Activated T-helper 2 cell treated with anti-CD3 and anti-CD28 coated beads, Interferon-gamma antibody, Interleukin-2, Interleukin-4, amounts not matched to agents 10 μg/mL and 5 μg/mL and 100 μg/mL, durations not matched to agents 14 hours and 24 hours and 36 hours (primary cell): Measurements from ENCODE around the gene USP33. TPM values are rescaled to one million over a fixed set of nuclear protein-coding genes. Genes with fewer than 3 reads are reported as not detected.
"Not testable (repeated sequence)": the region's sequence is repeated elsewhere in the genome, so short reads cannot be mapped to it uniquely, and the experiment has no call there.

ENCODE experiments used
- DNase-seq: peaks from one replicate; pipeline ENCODE4 v3.0.0; 2021; ENCODE audit warnings: low spot score
- H3K27ac Mint-ChIP-seq: one replicate; pipeline ENCODE4 v1.8.0; 2021; ENCODE audit warnings: mixed read lengths
- H3K27me3 Mint-ChIP-seq: one replicate; pipeline ENCODE4 v1.8.0; 2021; ENCODE audit warnings: low read depth, mixed read lengths
- H3K36me3 Mint-ChIP-seq: one replicate; pipeline ENCODE4 v1.8.0; 2021; ENCODE audit warnings: low read depth, mixed read lengths
- H3K4me1 Mint-ChIP-seq: one replicate; pipeline ENCODE4 v1.8.0; 2021; ENCODE audit warnings: low read depth, mixed read lengths
- H3K4me3 Mint-ChIP-seq: one replicate; pipeline ENCODE4 v1.8.0; 2021; ENCODE audit warnings: low read depth, mild to moderate bottlenecking, moderate library complexity, mixed read lengths
- H3K9me3 Mint-ChIP-seq: one replicate; pipeline ENCODE4 v1.8.0; 2021; ENCODE audit warnings: mixed read lengths
- intact Hi-C: fragments of 100-400 bp; cut with micrococcal nuclease; formaldehyde crosslinking; loops from one replicate; pipeline ENCODE4 v1.15.1; 2023
- total RNA-seq: library from RNA; stranded (reverse); gene quantifications from 2 replicates; pipeline ENCODE4 v1.2.3, GENCODE V29; 2022

USP33 gene
- total RNA-seq, 1 donor from 2014 or later, result 38.4 TPM

DNA sequence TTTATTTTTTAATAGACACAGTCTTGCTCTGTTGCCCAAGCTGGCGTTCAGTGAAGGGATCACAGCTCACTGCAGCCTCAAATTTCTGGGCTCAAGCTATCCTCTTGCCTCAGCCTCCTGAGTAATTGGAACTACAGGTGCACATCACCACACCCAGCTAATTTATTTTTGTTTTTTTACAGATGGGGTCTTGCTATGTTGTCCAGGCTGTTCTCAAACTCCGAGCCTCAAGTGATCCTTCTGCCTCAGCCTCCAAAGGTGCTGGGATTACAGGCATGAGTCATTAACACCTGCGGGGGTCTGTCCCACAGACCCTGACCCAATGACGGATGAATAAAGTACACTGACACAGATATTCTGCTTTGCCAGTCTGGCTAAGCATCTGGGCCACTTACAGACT, 43.6 kb downstream of the USP33 start:
- no peak overlapping the region for H3K4me3 Mint-ChIP-seq
- H3K36me3 Mint-ChIP-seq, result peaks cover 57% of the 10 kb centered on the region
- no peaks in the 10 kb centered on the region for H3K4me1 Mint-ChIP-seq
- intact Hi-C loops, result no loop called here
- H3K27ac Mint-ChIP-seq, result no peak overlapping the region
- H3K27me3 Mint-ChIP-seq, result no peaks in the 10 kb centered on the region
- no peak for DNase-seq
- H3K9me3 Mint-ChIP-seq, result no peaks in the 10 kb centered on the region

- intact Hi-C loops, result no loop called here
- no peak overlapping the region for H3K4me3 Mint-ChIP-seq
- H3K27me3 Mint-ChIP-seq, result no peaks in the 10 kb centered on the region
- peaks cover 4% of the 10 kb centered on the region for H3K4me1 Mint-ChIP-seq
- DNase-seq, result no peak
- no peak overlapping the region for H3K27ac Mint-ChIP-seq
- no peaks in the 10 kb centered on the region for H3K9me3 Mint-ChIP-seq
- peaks cover 66% of the 10 kb centered on the region for H3K36me3 Mint-ChIP-seq
Measured at GRCh38 chr1:77709727-77710126, 49.9 kb downstream of the USP33 start.

DNA sequence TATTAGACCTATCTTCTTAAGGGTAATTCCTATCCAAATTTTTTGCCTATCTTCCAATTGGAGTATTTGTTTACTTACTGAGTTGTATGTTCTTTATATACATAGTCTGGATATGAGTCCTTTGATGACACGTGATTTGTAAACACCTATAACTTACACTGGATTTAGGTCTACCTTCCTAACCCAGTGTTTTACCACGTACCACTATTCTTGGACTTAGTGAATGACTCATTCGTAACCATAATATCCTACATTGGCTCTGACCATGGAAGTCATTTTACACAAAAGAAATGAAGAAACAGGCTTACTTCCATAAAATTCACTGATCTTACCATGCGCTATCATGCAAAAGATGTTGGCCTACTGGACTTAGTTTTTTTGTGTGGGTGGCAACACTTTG, 53.3 kb downstream of the USP33 start:
- Mint-ChIP-seq H3K27me3 (no peaks in the 10 kb centered on the region), H3K4me1 (peaks cover 7% of the 10 kb centered on the region), H3K36me3 (peaks cover 42% of the 10 kb centered on the region), H3K27ac (no peak overlapping the region), H3K4me3 (no peak overlapping the region), H3K9me3 (no peaks in the 10 kb centered on the region)
- intact Hi-C loops, result no loop called here
- DNase-seq, result no peak

- Mint-ChIP-seq H3K36me3 (peaks cover 33% of the 10 kb centered on the region), H3K4me1 (peaks cover 7% of the 10 kb centered on the region), H3K27ac (no peak overlapping the region), H3K27me3 (no peaks in the 10 kb centered on the region), H3K9me3 (peaks cover 1% of the 10 kb centered on the region), H3K4me3 (no peak overlapping the region)
- no peak for DNase-seq
- intact Hi-C loops, result no loop called here
Measured at GRCh38 chr1:77704736-77705135, 54.9 kb downstream of the USP33 start.

- DNase-seq, intact Hi-C loops, H3K27me3 Mint-ChIP-seq, H3K4me1 Mint-ChIP-seq, H3K4me3 Mint-ChIP-seq, H3K9me3 Mint-ChIP-seq, H3K27ac Mint-ChIP-seq: not testable (repeated sequence)
- peaks cover 30% of the 10 kb centered on the region for H3K36me3 Mint-ChIP-seq
Measured at GRCh38 chr1:77699673-77700072, 60.0 kb downstream of the USP33 start.

DNA sequence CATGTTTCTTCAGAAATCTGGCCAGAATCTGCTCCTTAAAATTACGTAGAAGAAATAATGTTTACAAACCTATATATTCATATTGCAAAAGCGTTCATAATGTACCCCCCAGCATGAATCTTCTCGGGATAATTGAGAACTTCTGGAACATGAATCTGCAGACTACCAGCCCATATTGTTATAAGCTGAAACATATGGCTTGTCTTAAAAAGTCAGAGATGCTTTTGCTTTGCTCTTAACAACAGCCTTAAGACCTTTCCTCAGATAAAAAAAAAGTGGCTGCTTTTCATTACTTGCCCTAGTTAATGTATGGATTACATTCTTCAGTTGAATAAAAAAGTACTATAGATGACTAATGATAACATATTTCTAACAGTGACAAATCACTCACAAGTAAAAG, 62.2 kb downstream of the USP33 start:
- H3K27ac Mint-ChIP-seq, result no peak overlapping the region
- H3K27me3 Mint-ChIP-seq, result no peaks in the 10 kb centered on the region
- no peak for DNase-seq
- peaks cover 38% of the 10 kb centered on the region for H3K36me3 Mint-ChIP-seq
- intact Hi-C loops, result no loop called here
- H3K9me3 Mint-ChIP-seq, result peaks cover 3% of the 10 kb centered on the region
- H3K4me1 Mint-ChIP-seq, result no peaks in the 10 kb centered on the region
- no peak overlapping the region for H3K4me3 Mint-ChIP-seq

GRCh38 chr1:77688939-77689338, 70.7 kb downstream of the USP33 start:
- peaks cover 5% of the 10 kb centered on the region for H3K4me1 Mint-ChIP-seq
- no peaks in the 10 kb centered on the region for H3K9me3 Mint-ChIP-seq
- H3K27me3 Mint-ChIP-seq, result no peaks in the 10 kb centered on the region
- intact Hi-C loops, result no loop called here
- no peak overlapping the region for H3K4me3 Mint-ChIP-seq
- peaks cover 17% of the 10 kb centered on the region for H3K36me3 Mint-ChIP-seq
- no peak for DNase-seq
- no peak overlapping the region for H3K27ac Mint-ChIP-seq

GRCh38 chr1:77687519-77687906, 72.1 kb downstream of the USP33 start:
- Mint-ChIP-seq H3K36me3 (peaks cover 11% of the 10 kb centered on the region), H3K27ac (peak overlapping the region; percentile 12), H3K27me3 (no peaks in the 10 kb centered on the region), H3K4me1 (peaks cover 10% of the 10 kb centered on the region), H3K4me3 (no peak overlapping the region), H3K9me3 (no peaks in the 10 kb centered on the region)
- intact Hi-C loops, result no loop called here
- DNase-seq, result no peak

GRCh38 chr1:77686796-77687518, 72.7 kb downstream of the USP33 start:
- H3K4me3 Mint-ChIP-seq, result no peak overlapping the region
- peaks cover 10% of the 10 kb centered on the region for H3K4me1 Mint-ChIP-seq
- intact Hi-C loops, result no loop called here
- H3K27me3 Mint-ChIP-seq, result no peaks in the 10 kb centered on the region
- no peak overlapping the region for H3K27ac Mint-ChIP-seq
- no peaks in the 10 kb centered on the region for H3K9me3 Mint-ChIP-seq
- peaks cover 12% of the 10 kb centered on the region for H3K36me3 Mint-ChIP-seq
- DNase-seq, result no peak

DNA sequence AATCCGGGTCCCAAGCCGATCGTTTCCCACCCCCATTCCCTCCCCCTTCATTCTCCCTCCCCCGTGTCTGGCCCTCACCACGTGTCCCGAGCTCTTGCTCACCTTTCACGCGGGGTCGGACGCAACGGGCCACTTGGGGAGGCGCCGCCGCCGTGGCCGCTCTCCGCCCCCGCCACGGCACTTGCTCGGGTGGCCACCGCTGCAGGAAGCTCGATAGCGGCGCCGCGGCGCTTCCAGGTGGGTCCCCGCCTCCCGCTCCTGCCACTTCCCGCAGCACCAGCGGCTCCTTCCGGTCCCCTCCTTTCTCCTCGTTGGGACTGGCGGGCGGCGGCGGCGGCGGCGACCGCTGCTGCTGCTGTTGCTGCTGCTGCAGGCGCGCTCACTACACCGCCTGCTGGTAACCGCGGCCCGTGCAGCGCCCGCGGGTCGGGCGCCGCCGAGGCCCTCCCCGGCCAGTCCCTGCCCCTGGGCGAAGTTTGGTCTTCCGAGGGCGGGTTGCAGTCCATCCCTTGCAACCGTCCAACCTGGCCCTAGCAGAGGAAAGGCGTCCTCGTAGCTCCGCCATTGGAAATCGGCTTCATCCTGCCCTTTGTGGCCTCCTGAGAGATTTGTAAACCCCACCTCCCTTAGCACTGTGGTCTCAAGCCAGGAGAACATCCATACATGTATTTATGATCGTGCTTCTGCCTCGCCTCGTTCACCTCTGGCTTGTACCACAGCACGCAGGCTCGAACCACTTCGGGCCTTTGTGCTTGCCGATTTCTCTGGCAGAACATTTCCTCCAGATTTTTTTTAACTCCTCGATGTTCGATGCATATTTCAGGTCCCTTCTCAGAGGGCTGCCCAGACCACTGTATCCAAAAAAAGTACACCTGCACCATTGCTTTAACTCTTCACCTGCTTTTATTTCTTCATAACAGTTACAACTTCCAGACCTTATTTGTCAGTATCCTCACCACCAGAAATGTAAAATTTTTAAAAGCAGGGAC, 76.2 kb downstream of the USP33 start:
- Mint-ChIP-seq H3K9me3 (no peaks in the 10 kb centered on the region), H3K27ac (peak overlapping the region; percentile 91)
- peak; percentile 90 for DNase-seq

GRCh38 chr1:77682460-77683159, 77.0 kb downstream of the USP33 start, which contains the start of gene ZZZ3:
TSS of gene ZZZ3 (minus strand) at chr1:77682658. CDS start at chr1:77633354, 49,304 bp downstream.
- H3K9me3 Mint-ChIP-seq, result no peaks in the 10 kb centered on the region
- DNase-seq, result peak; percentile 89
- intact Hi-C loops, result loop anchor here (1.0 to 5.0 kb wide), 10 partner anchors 13 to 1896 kb away; partner anchors contain the start of genes DNAJB4, FUBP1, MIGA1 and RABGGTB
- peak within 1 kb of the TSS; percentile 91 for H3K27ac Mint-ChIP-seq
- peaks cover 25% of the 10 kb centered on the region for H3K4me1 Mint-ChIP-seq
- no peaks in the 10 kb centered on the region for H3K27me3 Mint-ChIP-seq
- H3K4me3 Mint-ChIP-seq, result peak within 1 kb of the TSS; percentile 85
- H3K36me3 Mint-ChIP-seq, result peaks cover 19% of the 10 kb centered on the region

More for the DNA sequence above, 76.2 kb downstream of the USP33 start:
- peaks cover 17% of the 10 kb centered on the region for H3K36me3 Mint-ChIP-seq
- no peaks in the 10 kb centered on the region for H3K27me3 Mint-ChIP-seq
- peak overlapping the region; percentile 85 for H3K4me3 Mint-ChIP-seq
- peaks cover 24% of the 10 kb centered on the region for H3K4me1 Mint-ChIP-seq
- intact Hi-C loops, result loop anchor here (1.0 to 5.0 kb wide), 8 partner anchors 46 to 1897 kb away; partner anchors contain the start of genes DNAJB4, FUBP1, RABGGTB and USP33

GRCh38 chr1:77680173-77680572, 79.5 kb downstream of the USP33 start:
- DNase-seq, result no peak
- no peaks in the 10 kb centered on the region for H3K27me3 Mint-ChIP-seq
- H3K36me3 Mint-ChIP-seq, result peaks cover 25% of the 10 kb centered on the region
- H3K4me1 Mint-ChIP-seq, result peaks cover 27% of the 10 kb centered on the region
- H3K4me3 Mint-ChIP-seq, result peak overlapping the region; percentile 14
- intact Hi-C loops, result loop anchor here (5.0 kb wide), 3 partner anchors 43 to 432 kb away; no protein-coding TSS in a partner anchor
- H3K9me3 Mint-ChIP-seq, result no peaks in the 10 kb centered on the region
- no peak overlapping the region for H3K27ac Mint-ChIP-seq
